ENCODE measurements around the gene UNC45B.

- TF ChIP-seq POLR2A (IDR thresholded peaks at IDR 0.05; ENCODE audit: low read length) = no peak
- TF ChIP-seq GATA1 (IDR thresholded peaks at IDR 0.05; ENCODE audit: low read depth, low read length) = no peak
Measured at GRCh38 chr17:35184274-35184673, 36.7 kb downstream of the UNC45B start.

Data from erythroblast (primary cell).